ENCODE measurements around the gene ROBO1. TPM values are rescaled to one million over a fixed set of nuclear protein-coding genes. Genes with fewer than 3 reads are reported as not detected.

Gene ROBO1
- total RNA-seq, 4 donors from 2014 or later, result 8.6 to 26.3 (median 16.6) TPM

GRCh38 chr3:79602385-79602784 lies 165.4 kb downstream of the ROBO1 start:
- Histone ChIP-seq H3K27me3 (no peaks in the 10 kb centered on the region), H3K36me3 (no peaks in the 10 kb centered on the region), H3K4me3 (replicated peaks in 1 of 3) (no peak overlapping the region), H3K27ac (no peak overlapping the region), H3K4me1 (peaks cover 29 to 41% of the 10 kb centered on the region in 2 donors), H3K9me3 (no peaks in the 10 kb centered on the region)
- no peak for DNase-seq
- intact Hi-C loops (cut with DNase I), result no loop called here
- TF ChIP-seq POLR2A (IDR thresholded peaks at IDR 0.05), result no peak
- TF ChIP-seq, protein P1, sequence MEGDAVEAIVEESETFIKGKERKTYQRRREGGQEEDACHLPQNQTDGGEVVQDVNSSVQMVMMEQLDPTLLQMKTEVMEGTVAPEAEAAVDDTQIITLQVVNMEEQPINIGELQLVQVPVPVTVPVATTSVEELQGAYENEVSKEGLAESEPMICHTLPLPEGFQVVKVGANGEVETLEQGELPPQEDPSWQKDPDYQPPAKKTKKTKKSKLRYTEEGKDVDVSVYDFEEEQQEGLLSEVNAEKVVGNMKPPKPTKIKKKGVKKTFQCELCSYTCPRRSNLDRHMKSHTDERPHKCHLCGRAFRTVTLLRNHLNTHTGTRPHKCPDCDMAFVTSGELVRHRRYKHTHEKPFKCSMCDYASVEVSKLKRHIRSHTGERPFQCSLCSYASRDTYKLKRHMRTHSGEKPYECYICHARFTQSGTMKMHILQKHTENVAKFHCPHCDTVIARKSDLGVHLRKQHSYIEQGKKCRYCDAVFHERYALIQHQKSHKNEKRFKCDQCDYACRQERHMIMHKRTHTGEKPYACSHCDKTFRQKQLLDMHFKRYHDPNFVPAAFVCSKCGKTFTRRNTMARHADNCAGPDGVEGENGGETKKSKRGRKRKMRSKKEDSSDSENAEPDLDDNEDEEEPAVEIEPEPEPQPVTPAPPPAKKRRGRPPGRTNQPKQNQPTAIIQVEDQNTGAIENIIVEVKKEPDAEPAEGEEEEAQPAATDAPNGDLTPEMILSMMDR (IDR thresholded peaks at IDR 0.05), result no peak

DNA sequence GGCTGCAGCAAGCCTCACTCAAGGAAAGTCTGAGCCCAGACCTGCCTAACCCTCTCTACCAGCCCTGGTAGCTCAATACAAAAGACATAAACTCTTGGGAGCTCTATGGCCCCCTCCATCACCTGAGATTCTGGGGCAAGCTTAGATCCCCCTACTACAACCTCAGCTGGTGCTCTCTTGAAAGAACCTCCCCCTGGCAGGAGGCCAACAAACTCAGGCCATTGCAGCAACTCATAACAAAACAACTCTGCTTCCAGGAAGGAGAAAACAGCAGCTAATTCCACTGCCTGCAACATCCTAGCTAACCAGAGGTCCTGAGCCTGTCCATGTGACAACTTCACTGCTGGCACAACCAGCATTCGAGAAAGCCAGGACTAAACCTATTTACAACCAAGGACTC lies 169.2 kb downstream of the ROBO1 start:
- WGBS, 2 donors, result 15 to 23% methylated on average over 1 of the region's 1 CpG
- TF ChIP-seq, protein P1 (IDR thresholded peaks at IDR 0.05), result no peak
- TF ChIP-seq POLR2A (IDR thresholded peaks at IDR 0.05), result no peak

GRCh38 chr3:79597709-79598108 lies 170.1 kb downstream of the ROBO1 start:
- no peaks in the 10 kb centered on the region for H3K9me3 ChIP-seq
- no peak for TF ChIP-seq POLR2A (IDR thresholded peaks at IDR 0.05)
- TF ChIP-seq, protein P1 (IDR thresholded peaks at IDR 0.05), result no peak

More for the DNA sequence above, 169.2 kb downstream of the ROBO1 start:
- no peaks in the 10 kb centered on the region for H3K9me3 ChIP-seq
- H3K27ac ChIP-seq, result no peak overlapping the region
- H3K4me1 ChIP-seq, result peaks cover 10 to 18% of the 10 kb centered on the region in 2 donors
- no peaks in the 10 kb centered on the region for H3K36me3 ChIP-seq
- peak; percentile 74 to 84 for DNase-seq
- intact Hi-C loops (cut with DNase I), result no loop called here
- H3K27me3 ChIP-seq, result no peaks in the 10 kb centered on the region
- no peak overlapping the region for H3K4me3 ChIP-seq (replicated peaks in 1 of 3)

GRCh38 chr3:79587150-79587549 lies 180.6 kb downstream of the ROBO1 start:
- H3K4me1 ChIP-seq, result no peaks in the 10 kb centered on the region
- intact Hi-C loops (cut with DNase I), result no loop called here
- DNase-seq, result no peak
- TF ChIP-seq, protein P1 (IDR thresholded peaks at IDR 0.05), result no peak
- no peak for TF ChIP-seq POLR2A (IDR thresholded peaks at IDR 0.05)
- H3K27me3 ChIP-seq, result no peaks in the 10 kb centered on the region
- no peaks in the 10 kb centered on the region for H3K9me3 ChIP-seq
- no peaks in the 10 kb centered on the region for H3K36me3 ChIP-seq
- H3K4me3 ChIP-seq (replicated peaks in 1 of 3), result no peak overlapping the region
- H3K27ac ChIP-seq, result no peak overlapping the region

More at GRCh38 chr3:79597709-79598108, 170.1 kb downstream of the ROBO1 start:
- Histone ChIP-seq H3K4me1 (peaks cover 1 to 10% of the 10 kb centered on the region in 2 donors), H3K27ac (no peak overlapping the region), H3K36me3 (no peaks in the 10 kb centered on the region), H3K4me3 (replicated peaks in 1 of 3) (no peak overlapping the region), H3K27me3 (no peaks in the 10 kb centered on the region)
- no peak for DNase-seq
- 91% methylated on average over 2 of the region's 2 CpGs for WGBS, 2 donors
- intact Hi-C loops (cut with DNase I), result no loop called here

GRCh38 chr3:79586232-79586631 lies 181.6 kb downstream of the ROBO1 start:
- Histone ChIP-seq H3K27me3 (no peaks in the 10 kb centered on the region), H3K9me3 (no peaks in the 10 kb centered on the region), H3K4me1 (no peaks in the 10 kb centered on the region), H3K36me3 (no peaks in the 10 kb centered on the region), H3K27ac (no peak overlapping the region), H3K4me3 (replicated peaks in 1 of 3) (no peak overlapping the region)
- TF ChIP-seq POLR2A (IDR thresholded peaks at IDR 0.05), result no peak
- TF ChIP-seq, protein P1 (IDR thresholded peaks at IDR 0.05), result no peak
- intact Hi-C loops (cut with DNase I), result no loop called here
- no peak for DNase-seq

Measured in thyroid gland (tissue), 4 donors.